ENCODE measurements around the gene DUSP22.
A peak's percentile ranks its signal among the peaks of the same experiment; 100 is the strongest.

DUSP22 gene

DNA sequence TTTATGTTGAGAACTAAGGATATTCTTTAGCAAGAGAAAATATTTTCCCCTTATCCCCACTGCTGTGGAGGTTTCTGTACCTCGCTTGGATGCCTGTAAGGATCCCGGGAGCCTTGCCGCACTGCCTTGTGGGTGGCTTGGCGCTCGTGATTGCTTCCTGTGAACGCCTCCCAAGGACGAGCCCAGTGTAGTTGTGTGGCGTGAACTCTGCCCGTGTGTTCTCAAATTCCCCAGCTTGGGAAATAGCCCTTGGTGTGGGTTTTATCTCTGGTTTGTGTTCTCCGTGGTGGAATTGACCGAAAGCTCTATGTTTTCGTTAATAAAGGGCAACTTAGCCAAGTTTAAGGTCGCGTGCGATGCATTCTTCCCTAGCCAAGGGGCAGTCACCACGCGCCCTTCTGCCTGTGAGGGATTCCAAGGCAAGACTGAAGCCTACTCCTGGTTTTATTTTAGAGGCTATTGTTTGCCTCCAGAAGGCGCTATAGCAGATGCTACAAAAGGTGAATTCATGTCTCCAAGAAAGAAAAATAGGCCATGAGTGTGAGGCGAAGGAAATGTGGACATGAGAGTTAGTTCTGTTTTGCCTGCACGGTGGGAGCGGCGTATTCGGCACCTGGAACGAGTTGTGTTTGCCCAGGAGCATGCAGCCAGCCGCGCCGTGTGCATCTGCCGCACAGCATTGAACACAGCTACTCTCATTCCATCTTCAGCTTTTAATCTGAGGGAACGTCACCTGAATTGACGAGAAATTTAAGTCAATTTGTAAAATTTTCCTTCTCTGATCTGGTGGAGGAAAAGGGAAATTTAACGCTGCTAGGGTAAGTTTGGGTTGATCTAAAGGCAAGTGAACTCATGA is 59.0 kb downstream of the DUSP22 start:
- TF ChIP-seq, protein P1, sequence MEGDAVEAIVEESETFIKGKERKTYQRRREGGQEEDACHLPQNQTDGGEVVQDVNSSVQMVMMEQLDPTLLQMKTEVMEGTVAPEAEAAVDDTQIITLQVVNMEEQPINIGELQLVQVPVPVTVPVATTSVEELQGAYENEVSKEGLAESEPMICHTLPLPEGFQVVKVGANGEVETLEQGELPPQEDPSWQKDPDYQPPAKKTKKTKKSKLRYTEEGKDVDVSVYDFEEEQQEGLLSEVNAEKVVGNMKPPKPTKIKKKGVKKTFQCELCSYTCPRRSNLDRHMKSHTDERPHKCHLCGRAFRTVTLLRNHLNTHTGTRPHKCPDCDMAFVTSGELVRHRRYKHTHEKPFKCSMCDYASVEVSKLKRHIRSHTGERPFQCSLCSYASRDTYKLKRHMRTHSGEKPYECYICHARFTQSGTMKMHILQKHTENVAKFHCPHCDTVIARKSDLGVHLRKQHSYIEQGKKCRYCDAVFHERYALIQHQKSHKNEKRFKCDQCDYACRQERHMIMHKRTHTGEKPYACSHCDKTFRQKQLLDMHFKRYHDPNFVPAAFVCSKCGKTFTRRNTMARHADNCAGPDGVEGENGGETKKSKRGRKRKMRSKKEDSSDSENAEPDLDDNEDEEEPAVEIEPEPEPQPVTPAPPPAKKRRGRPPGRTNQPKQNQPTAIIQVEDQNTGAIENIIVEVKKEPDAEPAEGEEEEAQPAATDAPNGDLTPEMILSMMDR (IDR thresholded peaks at IDR 0.05; ENCODE audit: insufficient read depth, low read depth, low read length, missing control alignments), result peak; percentile 11
- no peak overlapping the region for H3K4me3 ChIP-seq (ENCODE audit: low read depth, low read length)
- DNase-seq (ENCODE audit: low read depth), result no peak

DNA sequence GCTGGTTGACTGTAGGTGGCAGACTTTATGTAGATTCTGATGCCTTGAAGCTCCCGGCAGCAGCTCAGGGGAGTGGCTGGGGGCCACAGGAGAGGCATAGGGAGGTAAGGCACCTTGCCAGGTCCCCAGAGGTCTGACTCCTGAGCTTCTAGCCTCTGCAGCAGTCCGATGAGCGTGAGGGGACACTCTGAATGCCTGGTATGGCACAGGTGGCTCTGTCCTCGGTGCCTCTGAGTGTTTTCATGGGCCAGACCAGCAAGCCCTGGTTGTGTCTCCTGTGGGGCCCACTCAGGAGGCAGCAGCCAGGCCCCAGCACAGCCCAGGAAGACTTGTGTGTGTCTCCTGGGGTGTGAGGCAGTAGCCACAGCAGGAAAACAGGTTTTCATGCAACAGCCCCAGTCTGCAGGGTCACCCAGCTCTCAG is 59.6 kb downstream of the DUSP22 start:
- TF ChIP-seq, protein P1 (IDR thresholded peaks at IDR 0.05; ENCODE audit: insufficient read depth, low read depth, low read length, missing control alignments), result no peak
- no peak for DNase-seq (ENCODE audit: low read depth)
- no peak overlapping the region for H3K4me3 ChIP-seq (ENCODE audit: low read depth, low read length)

DNA sequence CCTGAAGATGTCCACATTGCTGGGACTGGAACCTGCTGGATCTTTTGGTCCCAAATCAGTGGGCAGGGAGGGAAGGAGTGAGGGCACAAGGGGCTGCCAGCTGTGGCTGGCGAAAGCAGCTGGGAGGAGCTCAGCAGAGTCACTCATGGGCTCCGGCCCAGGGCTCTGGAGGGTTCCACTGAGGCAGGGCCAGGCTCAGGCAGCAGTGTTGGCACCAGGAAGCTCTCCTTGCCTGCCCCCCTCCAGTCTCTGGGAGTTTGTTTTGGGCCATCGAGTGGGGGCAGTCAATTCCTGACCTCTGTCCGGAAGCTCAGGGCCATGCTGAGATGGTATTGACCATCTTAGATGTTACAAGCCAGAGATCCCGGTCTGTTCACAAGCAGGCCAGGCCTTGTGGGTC is 60.2 kb downstream of the DUSP22 start:
- DNase-seq (ENCODE audit: low read depth), result no peak
- H3K4me3 ChIP-seq (ENCODE audit: low read depth, low read length), result no peak overlapping the region
- TF ChIP-seq, protein P1 (IDR thresholded peaks at IDR 0.05; ENCODE audit: insufficient read depth, low read depth, low read length, missing control alignments), result no peak

DNA sequence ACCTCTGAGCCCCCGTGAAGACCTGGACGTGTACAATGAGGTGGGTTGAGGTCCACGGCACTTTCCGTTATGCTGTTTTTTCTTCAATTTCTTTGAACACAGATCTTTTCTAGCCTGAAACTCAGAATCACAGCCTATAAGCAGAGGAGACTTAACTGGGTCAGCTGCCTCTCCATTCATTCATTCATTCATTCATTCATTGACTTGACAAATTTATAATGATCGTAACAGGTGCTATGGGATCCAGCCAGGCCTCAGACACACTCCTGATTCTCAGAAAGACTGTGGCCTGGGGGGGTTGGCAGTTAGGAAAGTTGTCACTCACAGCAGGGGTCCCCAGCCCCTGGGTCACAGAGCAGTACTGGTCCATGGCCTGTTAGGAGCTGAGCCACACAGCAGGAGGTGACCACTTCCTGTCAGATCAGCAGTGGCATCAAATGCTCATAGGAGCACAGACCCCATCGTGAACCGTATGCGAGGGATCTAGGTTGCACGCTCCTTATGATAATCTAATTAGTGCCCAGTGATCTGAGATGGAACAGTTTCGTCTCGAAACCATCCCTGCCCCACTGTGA is 60.7 kb downstream of the DUSP22 start:
- DNase-seq (ENCODE audit: low read depth), result no peak
- H3K4me3 ChIP-seq (ENCODE audit: low read depth, low read length), result no peak overlapping the region
- TF ChIP-seq, protein P1 (IDR thresholded peaks at IDR 0.05; ENCODE audit: insufficient read depth, low read depth, low read length, missing control alignments), result no peak

DNA sequence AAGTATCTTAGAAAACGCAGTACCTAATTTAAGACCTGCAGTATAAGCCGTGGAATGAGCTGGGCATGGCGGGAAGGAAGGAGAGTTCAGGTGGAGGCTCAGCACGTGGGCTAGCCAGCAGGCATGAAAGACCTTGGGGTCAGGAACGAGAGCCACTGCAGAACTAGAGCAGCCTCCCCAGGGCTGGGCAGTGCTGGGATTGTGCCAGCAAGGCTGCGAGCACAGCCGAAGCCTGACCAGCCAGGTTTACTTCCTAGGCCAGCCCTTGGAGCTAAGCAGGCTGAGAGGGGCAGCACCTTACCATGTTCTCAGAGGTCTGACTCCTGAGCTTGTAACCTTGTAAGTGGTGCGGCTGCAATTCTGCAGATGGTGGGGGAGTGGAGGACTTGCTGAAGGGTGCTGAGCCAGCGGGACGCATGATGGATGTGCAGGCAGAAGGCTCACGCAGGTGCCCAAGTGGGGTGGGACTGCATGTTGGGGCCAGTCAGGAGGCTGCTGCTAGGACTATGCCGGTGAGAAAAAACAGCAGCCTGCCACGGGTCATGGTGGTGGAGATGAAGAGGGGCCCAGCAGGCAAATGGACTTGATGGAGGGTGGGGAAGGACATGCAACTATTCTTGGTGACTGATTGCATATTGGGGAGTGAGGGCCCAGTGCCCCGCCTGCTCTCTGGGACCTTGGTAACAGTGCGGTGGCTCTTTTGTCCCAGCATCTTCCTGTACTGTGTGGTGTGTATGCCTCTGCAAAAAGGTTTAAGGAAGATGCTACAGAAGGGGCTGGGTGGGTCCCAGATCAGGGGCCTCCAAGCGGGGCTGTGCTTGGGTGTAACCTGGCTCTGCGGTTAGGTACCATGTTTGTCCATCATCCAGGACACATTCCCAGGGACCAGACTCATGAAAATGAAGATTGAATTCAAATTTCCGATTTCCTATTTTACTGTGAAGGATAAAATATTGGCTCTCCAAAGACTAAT is 61.6 kb downstream of the DUSP22 start:
- no peak for DNase-seq (ENCODE audit: low read depth)
- TF ChIP-seq, protein P1 (IDR thresholded peaks at IDR 0.05; ENCODE audit: insufficient read depth, low read depth, low read length, missing control alignments), result no peak
- no peak overlapping the region for H3K4me3 ChIP-seq (ENCODE audit: low read depth, low read length)

DNA sequence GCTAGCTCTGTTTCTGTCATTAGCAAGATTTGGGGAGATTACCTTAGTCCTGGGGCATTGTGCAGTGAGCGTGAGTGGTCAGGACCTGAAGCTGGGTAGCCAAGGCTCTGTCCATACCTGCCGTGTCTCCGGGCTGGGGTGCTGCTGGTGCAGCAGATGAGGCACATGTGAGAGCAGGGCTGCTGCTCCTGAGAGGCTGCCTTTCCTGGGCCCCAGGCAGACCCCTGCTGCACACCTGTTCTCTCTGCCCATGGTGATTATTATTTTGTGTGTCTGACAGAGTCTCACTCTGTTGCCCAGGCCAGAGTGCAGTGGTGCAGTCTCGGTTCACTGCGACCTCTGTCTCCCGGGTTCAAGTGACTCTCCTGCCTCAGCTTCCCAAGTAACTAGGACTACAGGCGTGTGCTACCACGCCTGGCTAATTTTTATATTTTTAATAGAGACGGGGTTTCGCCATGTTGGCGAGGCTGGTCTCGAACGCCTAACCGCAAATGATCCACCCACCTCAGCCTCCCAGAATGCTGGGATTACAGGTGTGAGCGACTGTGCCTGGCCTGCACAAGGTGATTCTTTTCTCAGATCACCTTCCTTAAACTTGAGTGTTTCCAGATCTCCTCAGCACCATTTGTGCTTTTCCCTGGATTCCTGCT is 62.5 kb downstream of the DUSP22 start:
- no peak for DNase-seq (ENCODE audit: low read depth)
- H3K4me3 ChIP-seq (ENCODE audit: low read depth, low read length), result no peak overlapping the region
- TF ChIP-seq, protein P1 (IDR thresholded peaks at IDR 0.05; ENCODE audit: insufficient read depth, low read depth, low read length, missing control alignments), result no peak
